GM18505 (cell line): ENCODE data around the gene ASIC4.

Source experiments
- ATAC-seq: cut with Tn5 transposase; IDR thresholded peaks from one replicate; pipeline ENCODE4 v1.9.1; 2021; ENCODE audit not compliant: unreplicated experiment
- POLR2A ChIP-seq: IDR thresholded peaks from 4 replicates; pipeline ENCODE4 v1.6.1; 2011; ENCODE audit warnings: borderline replicate concordance; ENCODE audit not compliant: insufficient read depth, insufficient read length; ENCODE audit errors: extremely low read depth

Gene ASIC4

DNA sequence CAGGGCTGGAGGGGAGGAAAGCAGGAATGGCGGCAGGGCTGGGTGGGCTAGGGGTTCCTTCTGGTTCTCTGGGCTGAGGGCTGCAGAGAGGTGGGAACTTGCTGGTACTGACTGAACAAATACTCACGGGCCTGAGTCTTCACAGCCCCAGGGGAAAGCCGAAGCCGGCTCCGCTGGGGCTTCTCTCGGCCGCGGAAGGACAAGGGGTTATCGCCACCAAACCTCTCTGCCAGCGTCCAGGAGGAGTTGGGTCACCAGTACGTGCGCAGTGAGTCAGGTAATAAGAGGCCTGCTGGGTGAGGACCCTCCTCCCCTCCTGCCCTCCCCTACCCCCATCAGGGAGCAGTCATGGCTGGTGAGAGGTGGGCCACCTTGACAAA lies 29.1 kb upstream of the ASIC4 start:
- TF ChIP-seq POLR2A = no peak
- no peak for ATAC-seq

DNA sequence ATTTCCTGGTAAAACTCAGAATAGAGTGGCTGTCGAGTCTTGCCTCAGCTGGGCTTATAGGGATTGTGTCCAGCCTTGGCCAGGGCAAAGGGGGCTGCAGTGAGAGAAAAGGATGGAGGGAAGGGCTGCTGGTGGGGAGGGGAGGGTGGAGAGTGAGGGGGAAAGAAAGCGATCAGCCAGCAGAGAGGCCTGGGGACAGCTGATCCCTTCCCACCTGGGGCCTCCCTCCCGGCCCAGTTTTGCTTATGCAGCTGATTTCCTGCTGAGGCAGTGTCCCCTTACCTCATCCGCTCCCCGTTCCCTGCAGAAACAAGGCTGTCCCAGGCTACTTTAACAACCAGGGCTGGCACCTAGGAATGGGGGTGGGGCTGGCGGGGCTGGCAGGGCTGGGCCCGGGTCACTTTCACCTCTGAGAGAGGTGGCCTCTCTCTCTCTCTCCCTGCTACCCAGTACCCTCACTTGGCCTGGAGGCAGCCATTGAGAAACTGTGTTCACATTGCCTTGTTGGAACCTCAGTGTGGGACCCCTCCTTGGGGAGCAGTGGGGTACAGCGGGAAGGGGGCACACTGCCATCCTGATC lies 27.8 kb upstream of the ASIC4 start:
- no peak for ATAC-seq
- TF ChIP-seq POLR2A = no peak

DNA sequence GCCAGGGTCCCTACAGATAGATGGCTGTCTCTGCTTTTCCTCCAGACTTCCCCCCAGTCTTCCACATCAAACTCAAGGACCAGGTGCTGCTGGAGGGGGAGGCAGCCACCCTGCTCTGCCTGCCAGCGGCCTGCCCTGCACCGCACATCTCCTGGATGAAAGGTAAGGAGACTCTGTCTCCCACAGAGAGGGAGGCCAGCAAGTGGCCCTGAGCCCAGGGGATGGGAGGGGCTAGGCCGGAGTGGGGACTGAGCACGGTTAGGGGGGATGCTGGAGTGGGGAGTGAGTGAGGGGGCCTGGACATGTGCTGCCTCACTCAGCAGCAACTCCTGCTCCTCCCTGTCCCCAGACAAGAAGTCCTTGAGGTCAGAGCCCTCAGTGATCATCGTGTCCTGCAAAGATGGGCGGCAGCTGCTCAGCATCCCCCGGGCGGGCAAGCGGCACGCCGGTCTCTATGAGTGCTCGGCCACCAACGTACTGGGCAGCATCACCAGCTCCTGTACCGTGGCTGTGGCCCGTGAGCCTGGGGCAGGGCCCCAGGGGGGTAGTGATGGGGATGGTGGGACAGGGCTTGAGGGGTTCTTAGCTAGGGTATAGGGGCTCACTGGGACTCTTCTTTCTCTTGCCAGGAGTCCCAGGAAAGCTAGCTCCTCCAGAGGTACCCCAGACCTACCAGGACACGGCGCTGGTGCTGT lies 26.0 kb upstream of the ASIC4 start:
- TF ChIP-seq POLR2A = no peak
- no peak for ATAC-seq

DNA sequence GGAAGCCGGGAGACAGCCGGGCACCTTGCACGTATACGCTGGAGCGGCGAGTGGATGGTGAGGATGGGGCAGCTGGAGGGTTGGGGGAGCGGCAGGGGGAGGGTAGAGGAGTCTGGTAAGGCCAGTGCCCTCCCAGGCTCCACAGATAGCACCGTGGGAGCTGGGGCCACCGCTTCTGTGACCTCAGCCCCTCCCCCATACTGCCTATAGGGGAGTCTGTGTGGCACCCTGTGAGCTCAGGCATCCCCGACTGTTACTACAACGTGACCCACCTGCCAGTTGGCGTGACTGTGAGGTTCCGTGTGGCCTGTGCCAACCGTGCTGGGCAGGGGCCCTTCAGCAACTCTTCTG lies 25.5 kb upstream of the ASIC4 start:
- ATAC-seq = no peak
- TF ChIP-seq POLR2A = no peak

DNA sequence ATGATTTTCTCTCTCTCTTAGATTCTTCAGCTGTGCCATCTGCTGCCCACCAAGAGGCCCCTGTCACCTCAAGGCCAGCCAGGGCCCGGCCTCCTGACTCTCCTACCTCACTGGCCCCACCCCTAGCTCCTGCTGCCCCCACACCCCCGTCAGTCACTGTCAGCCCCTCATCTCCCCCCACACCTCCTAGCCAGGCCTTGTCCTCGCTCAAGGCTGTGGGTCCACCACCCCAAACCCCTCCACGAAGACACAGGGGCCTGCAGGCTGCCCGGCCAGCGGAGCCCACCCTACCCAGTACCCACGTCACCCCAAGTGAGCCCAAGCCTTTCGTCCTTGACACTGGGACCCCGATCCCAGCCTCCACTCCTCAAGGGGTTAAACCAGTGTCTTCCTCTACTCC lies 25.0 kb upstream of the ASIC4 start:
- no peak for ATAC-seq
- no peak for TF ChIP-seq POLR2A

DNA sequence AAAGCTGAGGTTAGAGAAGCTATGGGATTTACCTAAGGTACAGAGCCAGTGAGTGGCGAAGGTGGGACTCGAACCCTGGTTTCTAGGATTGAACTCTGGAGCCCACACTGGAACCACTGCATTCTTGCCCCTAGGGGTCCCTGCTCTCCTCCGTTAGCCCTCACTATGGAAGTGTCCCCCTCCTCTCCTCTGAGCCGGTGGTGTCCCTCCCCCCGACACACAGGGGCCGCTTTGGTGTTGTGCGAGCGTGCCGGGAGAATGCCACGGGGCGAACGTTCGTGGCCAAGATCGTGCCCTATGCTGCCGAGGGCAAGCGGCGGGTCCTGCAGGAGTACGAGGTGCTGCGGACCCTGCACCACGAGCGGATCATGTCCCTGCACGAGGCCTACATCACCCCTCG lies 24.1 kb upstream of the ASIC4 start:
- no peak for ATAC-seq
- TF ChIP-seq POLR2A = no peak

DNA sequence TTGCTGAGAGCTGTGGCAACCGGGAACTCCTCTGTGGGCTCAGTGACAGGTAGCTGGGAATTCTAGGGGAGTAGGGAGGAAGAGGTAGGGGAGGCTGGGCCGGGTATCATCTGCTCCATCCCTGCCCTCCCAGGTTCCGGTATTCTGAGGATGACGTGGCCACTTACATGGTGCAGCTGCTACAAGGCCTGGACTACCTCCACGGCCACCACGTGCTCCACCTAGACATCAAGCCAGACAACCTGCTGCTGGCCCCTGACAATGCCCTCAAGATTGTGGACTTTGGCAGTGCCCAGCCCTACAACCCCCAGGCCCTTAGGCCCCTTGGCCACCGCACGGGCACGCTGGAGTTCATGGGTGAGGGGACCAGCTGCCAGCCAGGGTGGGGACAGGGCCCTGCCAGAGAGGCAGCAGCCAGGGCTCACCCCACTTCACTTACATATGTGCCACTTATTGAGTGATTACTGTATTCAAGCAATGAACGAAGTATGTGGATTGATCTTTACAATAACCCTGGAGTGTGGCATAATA lies 23.6 kb upstream of the ASIC4 start:
- ATAC-seq = no peak
- no peak for TF ChIP-seq POLR2A

DNA sequence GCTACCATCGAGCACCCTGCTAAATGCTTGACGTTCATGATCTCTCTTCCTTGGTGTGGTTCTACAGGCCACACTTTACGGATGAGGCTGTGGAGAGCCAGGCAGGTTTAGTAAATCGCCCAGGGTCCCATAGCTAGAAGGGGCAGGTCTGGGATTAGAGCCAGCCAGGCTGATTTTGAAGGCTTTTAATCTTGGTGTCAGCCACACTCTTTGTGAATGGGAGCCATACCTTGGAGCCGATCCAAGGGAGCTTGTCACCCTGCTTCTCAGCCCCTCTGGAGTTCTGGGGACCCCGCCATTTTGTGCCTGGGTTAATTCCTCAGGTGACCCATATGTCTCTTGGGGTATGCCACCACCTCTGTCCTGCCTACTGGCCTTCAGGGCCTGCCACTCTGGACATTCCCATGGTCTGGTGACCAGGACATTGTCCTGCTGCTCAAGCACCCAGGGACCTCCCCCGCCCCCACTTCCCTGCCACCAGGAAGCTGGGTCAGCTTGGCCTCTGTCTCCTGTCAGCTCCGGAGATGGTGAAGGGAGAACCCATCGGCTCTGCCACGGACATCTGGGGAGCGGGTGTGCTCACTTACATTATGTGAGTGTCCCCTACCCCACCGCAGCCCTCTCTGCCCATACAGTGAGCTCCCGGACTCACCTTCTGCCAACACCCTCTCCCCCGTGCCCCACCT lies 22.9 kb upstream of the ASIC4 start:
- TF ChIP-seq POLR2A = no peak

DNA sequence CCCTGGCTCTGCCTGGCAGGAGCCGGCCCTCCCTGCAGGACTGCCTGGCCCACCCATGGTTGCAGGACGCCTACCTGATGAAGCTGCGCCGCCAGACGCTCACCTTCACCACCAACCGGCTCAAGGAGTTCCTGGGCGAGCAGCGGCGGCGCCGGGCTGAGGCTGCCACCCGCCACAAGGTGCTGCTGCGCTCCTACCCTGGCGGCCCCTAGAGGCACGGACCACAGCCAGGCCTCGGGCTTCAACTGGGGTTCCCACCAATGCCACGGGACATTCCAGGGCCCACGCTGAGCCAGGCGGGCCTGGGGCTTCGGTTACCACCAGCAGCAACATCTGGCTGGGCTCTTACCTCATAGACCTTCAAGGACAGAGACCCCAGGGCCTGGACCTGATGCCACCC lies 21.7 kb upstream of the ASIC4 start:
- no peak for ATAC-seq
- no peak for TF ChIP-seq POLR2A

More for the DNA sequence above, 22.9 kb upstream of the ASIC4 start:
- ATAC-seq = no peak

DNA sequence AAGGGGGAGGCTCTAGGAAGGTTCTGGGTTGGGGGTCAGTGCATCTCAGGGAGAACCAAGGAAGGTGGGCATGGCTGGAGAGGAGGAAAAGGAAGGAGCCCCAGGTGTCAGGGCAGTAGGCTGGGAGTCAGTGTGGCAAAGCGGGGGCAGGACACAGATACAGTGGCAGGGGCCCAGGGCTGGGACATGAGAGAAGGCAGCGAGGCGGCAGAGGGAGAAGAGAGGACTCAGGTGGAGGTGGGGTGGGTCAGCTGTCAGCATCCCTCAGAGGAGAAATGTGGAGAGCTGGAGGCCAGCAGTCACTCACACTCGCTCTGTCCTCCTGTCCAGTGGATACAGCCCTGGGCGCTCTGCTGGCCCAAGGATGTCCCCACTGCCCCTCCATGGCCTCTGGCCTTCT lies 21.2 kb upstream of the ASIC4 start:
- no peak for TF ChIP-seq POLR2A
- no peak for ATAC-seq

DNA sequence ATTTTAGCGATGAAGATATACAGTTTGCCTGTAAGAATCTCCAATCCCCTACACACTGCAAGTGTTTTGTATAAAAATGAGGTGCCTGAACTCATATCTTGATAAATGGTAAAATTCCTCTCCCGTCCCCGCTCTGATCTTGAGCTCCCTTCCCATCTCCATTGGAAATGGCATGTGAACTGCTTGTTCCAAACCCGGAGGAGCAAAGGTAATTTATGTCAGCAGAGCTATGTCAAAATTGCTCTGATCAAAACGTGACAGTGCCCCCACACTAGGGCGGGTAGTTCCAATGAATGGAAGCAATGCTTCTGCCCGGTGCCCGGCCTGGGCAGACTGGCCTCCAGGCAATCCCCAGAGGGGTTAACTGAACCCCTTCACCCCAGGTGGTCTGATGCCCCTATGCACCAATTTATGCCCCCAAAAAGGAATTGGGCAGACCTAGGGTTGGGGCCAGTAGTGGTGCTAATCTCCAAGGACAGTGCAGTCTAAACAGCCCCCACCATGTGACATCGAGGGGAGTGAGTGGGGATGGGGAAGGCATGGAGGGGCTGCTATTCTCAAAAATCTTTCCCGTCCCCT lies 19.2 kb upstream of the ASIC4 start:
- no peak for TF ChIP-seq POLR2A
- no peak for ATAC-seq

DNA sequence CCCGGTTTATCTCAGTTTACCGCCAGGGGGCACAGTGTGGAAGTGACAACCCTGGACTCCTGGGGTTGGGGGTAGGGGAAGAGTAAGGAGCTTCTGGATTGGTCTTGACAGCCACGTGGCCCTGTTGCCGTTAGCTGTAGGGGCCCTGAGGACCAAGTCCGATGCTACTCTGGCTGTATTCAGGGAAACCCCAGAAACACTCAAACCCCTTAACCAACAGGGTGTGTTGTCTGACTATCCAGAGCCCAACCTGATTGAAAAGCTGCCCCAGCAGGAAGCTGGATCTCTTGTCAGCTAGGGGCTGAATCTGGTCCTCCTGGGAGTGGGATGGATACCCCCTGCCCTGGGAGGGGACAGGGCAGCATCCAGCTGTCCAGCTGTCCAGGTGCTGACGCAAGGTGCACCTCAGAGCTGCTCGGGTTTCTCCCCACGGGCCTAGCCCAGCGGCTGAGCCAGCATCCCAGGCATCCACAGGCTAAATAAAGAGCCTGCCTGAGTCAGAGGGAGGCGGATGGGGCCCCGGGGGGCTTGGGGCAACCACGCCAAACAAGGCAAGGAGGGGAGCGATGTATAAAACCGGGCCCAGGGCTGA lies 18.7 kb upstream of the ASIC4 start:
- ATAC-seq = no peak
- no peak for TF ChIP-seq POLR2A

DNA sequence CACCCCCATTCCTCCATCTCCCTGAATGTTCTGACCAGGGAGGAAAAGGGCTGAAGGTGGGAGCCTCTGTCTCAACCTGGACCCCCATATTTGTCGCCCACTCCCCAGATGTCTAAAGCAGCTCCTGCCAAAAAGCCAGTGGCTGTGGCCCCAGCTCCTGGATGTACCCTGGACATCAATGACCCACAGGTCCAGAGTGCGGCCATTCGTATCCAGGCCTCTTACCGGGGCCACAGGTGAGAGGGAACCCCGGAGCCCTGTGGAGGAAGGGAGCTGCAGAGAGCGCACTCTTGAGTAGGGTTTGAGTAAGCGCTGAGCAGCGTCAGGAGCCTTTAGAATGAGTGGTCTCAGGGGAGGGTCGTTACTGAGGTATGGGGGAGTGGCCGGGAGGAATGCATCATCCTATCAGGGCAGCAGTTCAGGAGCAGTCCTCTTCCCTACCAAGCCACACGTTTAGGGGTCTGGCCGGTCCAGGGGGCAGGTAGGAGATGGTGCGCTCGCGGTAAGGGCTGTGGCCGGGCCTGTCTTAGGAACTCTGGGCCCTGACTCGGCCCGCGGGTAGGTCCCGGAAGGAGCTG lies 17.9 kb upstream of the ASIC4 start:
- ATAC-seq = no peak

More for the DNA sequence above, 17.9 kb upstream of the ASIC4 start:
- TF ChIP-seq POLR2A = no peak
